Skin epidermis (tissue), 12 donors: ENCODE measurements around the gene PDHX.
A peak's percentile ranks its signal among the peaks of the same experiment; 100 is the strongest.

Experiments used
- H3K27ac ChIP-seq, 21 experiments: fragments of 200-600 bp; sonication (generic) in 11 of 21; one replicate each; pipeline ENCODE4 v1.5.0; 2020; ENCODE audit warnings: mild to moderate bottlenecking in 3 of 21, inconsistent platforms in 2 of 21, moderate library complexity in 2 of 21
- H3K4me3 ChIP-seq, 7 experiments: fragments of 200-600 bp; sonication (generic) in 2 of 7; one replicate each; pipeline ENCODE4 v1.5.0; 2020; ENCODE audit warnings: inconsistent platforms in 2 of 7, mild to moderate bottlenecking in 2 of 7, moderate library complexity in 1 of 7

The PDHX gene

DNA sequence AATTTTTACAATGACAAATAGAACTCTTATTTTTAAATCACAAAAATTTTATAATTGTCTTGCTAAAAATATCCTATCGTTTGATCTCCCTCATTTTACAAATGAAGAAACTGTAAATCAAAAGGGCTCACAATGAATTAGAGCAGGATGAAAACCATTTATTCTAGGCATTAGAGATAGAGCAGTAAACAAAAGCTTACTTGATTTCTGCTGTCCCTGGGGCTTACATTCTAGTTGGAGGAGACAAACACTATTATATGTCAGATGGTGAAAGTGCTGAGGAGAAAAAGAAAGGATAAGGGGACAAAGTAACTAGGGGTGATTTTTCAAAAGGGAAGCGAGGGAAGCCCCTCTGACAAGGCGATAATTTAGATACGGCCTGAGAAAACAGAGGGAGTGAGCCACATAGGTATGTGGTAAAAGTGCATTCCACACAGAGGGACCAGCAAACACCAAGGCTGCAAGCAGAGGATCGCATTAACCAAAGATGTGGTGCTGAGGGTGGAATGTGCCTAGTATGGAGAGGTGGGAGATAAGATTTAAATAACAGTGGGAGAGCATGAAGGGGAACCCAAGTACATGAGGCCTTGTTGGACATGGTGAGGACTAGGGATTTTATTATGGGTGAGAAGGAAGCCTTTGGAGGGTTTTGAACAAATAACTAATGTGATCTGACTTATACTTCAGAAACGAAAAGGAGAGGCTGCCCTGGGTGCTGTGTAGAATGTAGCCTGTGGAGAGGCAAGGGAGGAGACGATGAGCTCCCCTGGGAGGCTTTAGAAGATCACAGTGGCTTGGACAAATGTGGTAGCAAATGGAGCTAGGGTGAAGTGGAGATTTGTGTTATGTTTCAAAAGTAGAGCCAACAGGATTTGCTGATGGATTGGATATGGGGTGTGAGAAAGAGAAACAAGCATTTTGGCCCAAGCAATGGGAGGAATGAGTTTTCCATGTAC, 62.1 kb downstream of the PDHX start:
- no peak overlapping the region for H3K27ac ChIP-seq
- H3K4me3 ChIP-seq = no peak overlapping the region

DNA sequence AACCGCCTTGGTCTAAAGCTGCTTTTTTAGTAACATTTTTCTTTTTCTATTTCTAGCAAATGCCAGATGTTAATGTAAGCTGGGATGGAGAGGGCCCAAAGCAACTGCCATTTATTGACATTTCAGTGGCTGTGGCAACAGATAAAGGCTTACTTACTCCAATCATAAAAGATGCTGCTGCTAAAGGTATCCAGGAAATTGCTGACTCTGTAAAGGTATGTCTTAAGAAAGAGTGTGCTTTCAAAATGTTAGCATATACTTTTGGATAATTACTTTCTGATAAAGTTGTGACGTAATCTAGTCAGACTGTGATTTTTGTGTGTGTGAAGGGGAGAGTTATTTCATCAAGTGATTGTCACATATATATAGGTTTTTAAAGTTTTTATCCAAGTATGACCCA, 68.1 kb downstream of the PDHX start:
- no peak overlapping the region for H3K4me3 ChIP-seq
- no peak overlapping the region for H3K27ac ChIP-seq

DNA sequence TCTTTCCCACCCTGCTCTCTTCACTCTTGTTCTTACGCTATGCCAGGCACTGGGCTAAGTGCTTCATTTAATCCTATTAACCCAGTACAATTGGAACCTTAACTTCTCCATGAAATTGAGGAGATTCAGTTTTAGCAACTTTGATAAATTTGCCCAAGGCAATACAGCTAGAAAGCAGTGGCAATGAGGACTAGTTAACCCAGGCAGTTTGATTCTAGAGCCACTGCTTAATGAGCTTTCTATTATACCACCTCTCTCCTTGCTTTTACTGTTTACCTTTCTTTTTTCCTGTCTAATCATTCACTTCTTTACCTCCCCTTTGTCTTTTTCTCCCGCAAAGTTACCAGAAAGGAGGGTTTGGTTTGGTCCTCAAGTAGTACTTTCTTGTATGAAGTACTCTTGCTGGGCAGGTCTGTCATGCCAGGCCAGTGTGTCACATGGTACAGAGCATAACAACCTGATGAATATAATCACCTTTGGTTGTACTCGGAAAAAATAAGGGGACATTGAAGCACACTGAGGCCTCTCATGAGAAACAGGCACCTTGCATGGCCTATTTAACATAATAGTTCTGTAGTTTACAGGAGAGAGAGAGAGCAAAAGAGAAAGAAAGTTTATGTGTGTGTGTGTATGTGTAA, 70.6 kb downstream of the PDHX start:
- Histone ChIP-seq H3K27ac (peak overlapping the region in 1 of 21 experiments; percentile 29), H3K4me3 (no peak overlapping the region)

DNA sequence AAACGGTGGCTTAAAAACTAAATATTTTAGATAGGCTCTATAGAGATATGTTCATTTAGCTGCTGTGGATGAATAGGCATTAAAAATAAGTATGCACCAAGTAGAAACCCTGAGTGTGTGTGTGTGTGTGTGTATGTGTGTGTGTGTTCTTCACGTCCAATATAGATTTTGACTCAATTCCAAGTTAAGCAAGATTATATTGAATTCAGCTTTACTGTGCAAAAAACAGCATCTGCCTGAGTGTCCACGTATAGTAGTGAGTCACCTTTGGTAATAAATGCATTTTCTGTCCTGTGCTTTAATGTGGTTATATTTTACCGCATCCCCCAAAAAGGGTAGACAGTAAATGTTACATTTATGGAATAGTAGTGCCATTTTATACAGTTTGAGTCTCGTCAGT, 71.2 kb downstream of the PDHX start:
- peak overlapping the region in 1 of 21 experiments; percentile 29 for H3K27ac ChIP-seq
- no peak overlapping the region for H3K4me3 ChIP-seq

GRCh38 chr11:34988294-34989255, 72.2 kb downstream of the PDHX start:
- Histone ChIP-seq H3K27ac (peak overlapping the region in 1 of 21 experiments; percentile 29), H3K4me3 (no peak overlapping the region)

GRCh38 chr11:34990916-34991315, 74.5 kb downstream of the PDHX start:
- Histone ChIP-seq H3K4me3 (no peak overlapping the region), H3K27ac (no peak overlapping the region)

DNA sequence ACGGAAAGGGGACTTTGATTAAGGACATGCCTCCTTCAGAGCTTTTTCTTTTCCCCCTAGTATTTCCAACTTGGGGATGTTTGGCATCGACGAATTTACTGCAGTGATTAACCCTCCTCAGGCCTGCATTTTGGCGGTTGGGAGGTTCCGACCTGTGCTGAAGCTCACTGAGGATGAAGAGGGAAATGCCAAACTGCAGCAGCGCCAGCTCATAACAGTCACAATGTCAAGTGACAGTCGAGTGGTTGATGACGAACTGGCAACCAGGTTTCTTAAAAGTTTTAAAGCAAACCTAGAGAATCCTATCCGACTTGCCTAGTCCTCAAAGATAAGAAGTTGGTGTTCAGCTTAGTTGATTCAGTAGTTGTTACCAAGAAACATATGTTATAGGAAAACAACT, 78.4 kb downstream of the PDHX start:
- Histone ChIP-seq H3K4me3 (no peak overlapping the region), H3K27ac (no peak overlapping the region)

GRCh38 chr11:34996958-34997357, 80.5 kb downstream of the PDHX start:
- peak overlapping the region in 1 of 21 experiments; percentile 5 for H3K27ac ChIP-seq

GRCh38 chr11:34997952-34998528, 81.6 kb downstream of the PDHX start:
- no peak overlapping the region for H3K4me3 ChIP-seq
- H3K27ac ChIP-seq = peak overlapping the region in 9 of 21 experiments; percentile 4 to 64 (median 20)

More at GRCh38 chr11:34996958-34997357, 80.5 kb downstream of the PDHX start:
- H3K4me3 ChIP-seq = no peak overlapping the region

- Histone ChIP-seq H3K27ac (peak overlapping the region in 2 of 21 experiments; percentile 2 to 6), H3K4me3 (no peak overlapping the region)
Measured at GRCh38 chr11:34999453-34999852, 83.0 kb downstream of the PDHX start.

DNA sequence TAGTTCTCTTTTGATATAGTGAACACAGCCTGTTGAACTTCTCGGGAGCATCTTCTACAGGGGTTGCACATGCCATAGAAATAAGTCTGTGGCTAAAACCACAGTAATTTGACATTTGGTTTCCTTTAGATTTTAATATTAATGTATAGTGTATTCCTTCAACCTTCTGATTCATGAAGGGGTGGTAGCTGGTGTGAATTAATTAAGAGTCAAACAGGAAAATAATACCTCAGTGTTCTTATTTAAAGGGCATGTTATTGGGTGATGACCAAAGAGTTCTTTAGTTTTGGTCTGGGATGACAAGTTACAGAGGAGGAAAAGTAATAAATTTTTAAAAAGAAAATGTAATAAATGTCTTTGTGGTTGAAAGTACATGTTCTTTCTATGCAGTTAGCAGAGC, 86.8 kb downstream of the PDHX start:
- Histone ChIP-seq H3K27ac (peak overlapping the region in 2 of 21 experiments; percentile 33 to 34), H3K4me3 (no peak overlapping the region)

- H3K27ac ChIP-seq = peak overlapping the region in 3 of 21 experiments; percentile 33 to 37 (median 34)
- no peak overlapping the region for H3K4me3 ChIP-seq
Measured at GRCh38 chr11:35003658-35004057, 87.2 kb downstream of the PDHX start.

GRCh38 chr11:35005141-35005780, 88.8 kb downstream of the PDHX start:
- Histone ChIP-seq H3K27ac (peak overlapping the region in 7 of 21 experiments; percentile 31 to 56 (median 35)), H3K4me3 (no peak overlapping the region)

- Histone ChIP-seq H3K27ac (peak overlapping the region in 10 of 21 experiments; percentile 11 to 63 (median 38)), H3K4me3 (no peak overlapping the region)
Measured at GRCh38 chr11:35006389-35007128, 90.1 kb downstream of the PDHX start.

DNA sequence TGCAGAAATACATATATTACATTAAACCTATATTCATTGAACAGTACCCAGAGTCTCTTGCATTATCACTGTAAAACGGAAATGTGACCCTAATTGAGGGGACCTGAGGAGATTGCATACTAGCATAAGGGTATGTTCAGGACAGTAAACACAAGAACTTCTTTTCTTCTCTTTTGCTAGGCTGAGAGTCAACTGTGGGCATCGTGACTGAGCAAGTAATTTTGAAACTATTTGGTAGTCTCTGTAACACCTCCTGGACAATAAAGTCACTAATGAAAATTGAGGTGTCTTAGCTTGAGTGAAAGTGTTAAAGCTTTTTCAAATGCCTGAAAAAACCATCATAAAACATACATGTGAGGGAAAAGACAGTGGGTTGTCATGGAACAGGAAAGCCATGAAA, 90.9 kb downstream of the PDHX start:
- Histone ChIP-seq H3K27ac (peak overlapping the region in 5 of 21 experiments; percentile 16 to 59 (median 37)), H3K4me3 (no peak overlapping the region)

DNA sequence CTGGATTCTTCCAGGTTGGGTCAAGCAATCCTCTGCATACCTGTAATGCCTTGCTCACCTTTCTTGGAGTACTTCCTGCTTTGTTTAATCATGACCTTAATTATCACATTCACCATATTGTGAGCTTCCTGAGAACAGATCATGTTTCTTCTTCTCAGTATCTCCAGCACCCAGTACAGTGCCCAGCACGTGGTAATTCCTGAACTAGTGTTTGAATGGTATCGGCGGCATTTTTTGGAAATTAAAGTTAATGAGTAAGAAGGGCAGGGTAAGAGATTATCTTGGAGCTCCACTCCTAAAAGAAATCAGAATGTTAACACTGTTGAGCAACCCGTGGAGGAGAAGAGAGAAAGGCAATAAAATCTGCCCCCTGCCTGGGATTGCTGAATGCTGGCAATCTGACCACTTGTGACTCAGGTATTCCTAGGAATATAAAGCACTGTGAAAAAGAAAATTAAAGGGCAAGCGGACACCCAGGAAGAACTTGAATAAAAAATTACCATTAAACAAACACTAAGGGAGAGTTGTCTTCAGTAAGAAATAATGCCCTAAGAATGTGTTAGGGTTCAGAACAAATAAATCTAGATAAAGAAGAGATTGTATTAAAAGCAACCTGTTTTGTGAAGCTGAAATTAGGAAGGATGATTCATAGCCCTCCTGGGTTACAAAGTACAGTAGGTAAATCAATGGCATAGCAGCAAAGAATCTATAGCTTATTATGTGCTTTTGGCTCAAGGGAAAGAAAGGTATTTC, 92.9 kb downstream of the PDHX start:
- H3K4me3 ChIP-seq = no peak overlapping the region
- H3K27ac ChIP-seq = peak overlapping the region in 13 of 21 experiments; percentile 20 to 68 (median 45)

- no peak overlapping the region for H3K4me3 ChIP-seq
Measured at GRCh38 chr11:35009944-35010342, 93.5 kb downstream of the PDHX start.

More at GRCh38 chr11:35009944-35010342, 93.5 kb downstream of the PDHX start:
- peak overlapping the region in 12 of 21 experiments; percentile 12 to 68 (median 44) for H3K27ac ChIP-seq
